ENCODE results near the gene CMSS1.

- TF ChIP-seq CTCF (conservative IDR thresholded peaks at IDR 0.05) = no peak
- TF ChIP-seq ZFX (IDR thresholded peaks at IDR 0.05) = no peak
Measured at GRCh38 chr3:99863588-99863987, 45.9 kb downstream of the CMSS1 start.

Measured in C4-2B (cell line).